HEK293 (cell line): ENCODE results near the gene TSPYL2.

Experiments used
- CTCF ChIA-PET: fragments of 350-600 bp; formaldehyde crosslinking; extraction: SDS; loops from one replicate; lab custom pipeline; 2021; ENCODE audit warnings: antibody characterized with exemption; lab: Yijun Ruan, JAX
- POLR2A ChIA-PET: fragments of 300-600 bp; formaldehyde crosslinking; extraction: SDS; loops from one replicate; lab custom pipeline; 2020; ENCODE audit warnings: antibody characterized with exemption, inconsistent platforms; lab: Yijun Ruan, JAX
- H3K27ac ChIP-seq: fragments of 200-500 bp; sonication (Bioruptor generic); 2 replicates; pipeline ENCODE4 v1.5.1; 2014; ENCODE audit warnings: low read depth, low read length, control low read depth, inconsistent platforms; ENCODE audit errors: extremely low read depth
- H3K36me3 ChIP-seq, 2 experiments: fragments of 200-500 bp in 1 of 2; sonication (Bioruptor generic) in 1 of 2; 1 replicate in 1 of 2; 2 replicates in 1 of 2; pipeline ENCODE4 v1.5.1; 2014 to 2017; ENCODE audit warnings: inconsistent platforms in 2 of 2, low read length in 2 of 2; ENCODE audit not compliant: control insufficient read depth in 2 of 2, insufficient read depth in 1 of 2
- H3K4me1 ChIP-seq: fragments of 200-500 bp; sonication (Bioruptor generic); 2 replicates; pipeline ENCODE4 v1.5.1; 2014; ENCODE audit warnings: mild to moderate bottlenecking, low read length, inconsistent platforms; ENCODE audit not compliant: control insufficient read depth, insufficient read depth
- H3K4me3 ChIP-seq: 2 replicates; pipeline ENCODE4 v1.5.1; 2011; ENCODE audit warnings: low read depth, mild to moderate bottlenecking, control low read depth, low read length, moderate library complexity
- H3K9me3 ChIP-seq: fragments of 200-500 bp; sonication (Bioruptor generic); 2 replicates; pipeline ENCODE4 v1.5.1; 2014; ENCODE audit warnings: low read depth, low read length, inconsistent platforms; ENCODE audit not compliant: control insufficient read depth, insufficient read depth
- GLIS2 ChIP-seq: fragments of 450-650 bp; formaldehyde crosslinking; IDR thresholded peaks from 2 replicates; pipeline ENCODE4 v1.5.1; 2016; ENCODE audit warnings: missing biosample characterization, missing genetic modification characterization
- HIC1 ChIP-seq: fragments of 450-650 bp; formaldehyde crosslinking; IDR thresholded peaks from 2 replicates; pipeline ENCODE4 v1.5.1; 2016; ENCODE audit warnings: missing biosample characterization, missing genetic modification characterization
- IKZF3 ChIP-seq: fragments of 450-650 bp; IDR thresholded peaks from 2 replicates; pipeline ENCODE4 v1.5.0; 2018; ENCODE audit warnings: missing biosample characterization, mild to moderate bottlenecking, missing genetic modification characterization, moderate library complexity
- PRDM1 ChIP-seq: fragments of 450-650 bp; formaldehyde crosslinking; IDR thresholded peaks from 2 replicates; pipeline ENCODE4; 2016; ENCODE audit warnings: missing biosample characterization, missing genetic modification characterization
- SCRT1 ChIP-seq: fragments of 450-650 bp; formaldehyde crosslinking; IDR thresholded peaks from 2 replicates; pipeline ENCODE4 v1.5.1; 2016; ENCODE audit warnings: missing biosample characterization, missing genetic modification characterization, borderline replicate concordance
- SP2 ChIP-seq: fragments of 450-650 bp; formaldehyde crosslinking; IDR thresholded peaks from 2 replicates; pipeline ENCODE4 v1.5.1; 2016; ENCODE audit warnings: missing biosample characterization, missing genetic modification characterization
- ZBTB17 ChIP-seq: fragments of 450-650 bp; formaldehyde crosslinking; IDR thresholded peaks from 2 replicates; pipeline ENCODE4 v1.5.1; 2016; ENCODE audit warnings: missing biosample characterization, missing genetic modification characterization
- ZBTB44 ChIP-seq: fragments of 450-650 bp; IDR thresholded peaks from 2 replicates; pipeline ENCODE4 v1.5.1; 2018; ENCODE audit warnings: missing biosample characterization, mild to moderate bottlenecking, missing genetic modification characterization
- ZEB2 ChIP-seq: fragments of 450-650 bp; formaldehyde crosslinking; IDR thresholded peaks from 2 replicates; pipeline ENCODE4 v1.5.1; 2016; ENCODE audit warnings: missing biosample characterization, missing genetic modification characterization
- ZNF10 ChIP-seq: fragments of 450-650 bp; formaldehyde crosslinking; IDR thresholded peaks from 2 replicates; pipeline ENCODE4 v1.5.1; 2017; ENCODE audit warnings: missing biosample characterization, missing genetic modification characterization
- ZNF23 ChIP-seq: fragments of 450-650 bp; formaldehyde crosslinking; IDR thresholded peaks from 2 replicates; pipeline ENCODE4 v1.5.1; 2016; ENCODE audit warnings: missing biosample characterization, missing genetic modification characterization, borderline replicate concordance
- ZNF266 ChIP-seq: fragments of 450-650 bp; formaldehyde crosslinking; IDR thresholded peaks from 2 replicates; pipeline ENCODE4 v1.5.1; 2016; ENCODE audit warnings: missing biosample characterization, missing genetic modification characterization, low read depth
- ZNF311 ChIP-seq: fragments of 450-650 bp; formaldehyde crosslinking; IDR thresholded peaks from 2 replicates; pipeline ENCODE4 v1.5.1; 2017; ENCODE audit warnings: missing biosample characterization, missing genetic modification characterization, borderline replicate concordance
- ZNF324 ChIP-seq: fragments of 450-650 bp; formaldehyde crosslinking; IDR thresholded peaks from 2 replicates; pipeline ENCODE4 v1.5.1; 2016; ENCODE audit warnings: missing biosample characterization, missing genetic modification characterization
- ZNF335 ChIP-seq: fragments of 450-650 bp; formaldehyde crosslinking; conservative IDR thresholded peaks from 2 replicates; pipeline ENCODE4 v1.5.1; 2016; ENCODE audit warnings: missing biosample characterization, missing genetic modification characterization
- ZNF473 ChIP-seq: fragments of 450-650 bp; formaldehyde crosslinking; IDR thresholded peaks from 2 replicates; pipeline ENCODE4 v1.5.1; 2017; ENCODE audit warnings: missing biosample characterization, missing genetic modification characterization
- ZNF600 ChIP-seq: fragments of 450-650 bp; formaldehyde crosslinking; IDR thresholded peaks from 2 replicates; pipeline ENCODE4 v1.5.1; 2016; ENCODE audit warnings: missing biosample characterization, missing genetic modification characterization
- ZNF623 ChIP-seq: fragments of 450-650 bp; formaldehyde crosslinking; IDR thresholded peaks from 2 replicates; pipeline ENCODE4 v1.5.1; 2016; ENCODE audit warnings: missing biosample characterization, missing genetic modification characterization
- ZNF626 ChIP-seq: fragments of 450-650 bp; sonication (Bioruptor Pico); formaldehyde crosslinking; IDR thresholded peaks from 2 replicates; pipeline ENCODE4 v1.5.1; 2018; ENCODE audit warnings: missing biosample characterization, missing genetic modification characterization, inconsistent platforms
- ZNF629 ChIP-seq: fragments of 450-650 bp; formaldehyde crosslinking; IDR thresholded peaks from 2 replicates; pipeline ENCODE4 v1.5.1; 2017; ENCODE audit warnings: missing biosample characterization, missing genetic modification characterization
- ZNF660 ChIP-seq: fragments of 450-650 bp; IDR thresholded peaks from 2 replicates; pipeline ENCODE4 v1.5.1; 2018; ENCODE audit warnings: missing biosample characterization, mild to moderate bottlenecking, missing genetic modification characterization
- ZNF747 ChIP-seq: fragments of 450-650 bp; formaldehyde crosslinking; IDR thresholded peaks from 2 replicates; pipeline ENCODE4 v1.5.1; 2016; ENCODE audit warnings: missing biosample characterization, missing genetic modification characterization
- TF ChIP-seq, protein P1 (sequence below): fragments of 450-650 bp; formaldehyde crosslinking; IDR thresholded peaks from 2 replicates; pipeline ENCODE4 v1.5.1; 2016; ENCODE audit warnings: missing biosample characterization, missing genetic modification characterization
- TF ChIP-seq, protein P2 (sequence below): fragments of 450-650 bp; formaldehyde crosslinking; IDR thresholded peaks from 2 replicates; pipeline ENCODE4 v1.5.1; 2017; ENCODE audit warnings: missing biosample characterization, missing genetic modification characterization
- TF ChIP-seq, protein P3 (sequence below): fragments of 450-650 bp; formaldehyde crosslinking; IDR thresholded peaks from 2 replicates; pipeline ENCODE4 v1.5.1; 2017; ENCODE audit warnings: missing biosample characterization, missing genetic modification characterization
- TF ChIP-seq, protein P4 (sequence below): fragments of 450-650 bp; formaldehyde crosslinking; IDR thresholded peaks from 2 replicates; pipeline ENCODE4 v1.5.1; 2016; ENCODE audit warnings: missing biosample characterization, missing genetic modification characterization, borderline replicate concordance

Gene TSPYL2

DNA sequence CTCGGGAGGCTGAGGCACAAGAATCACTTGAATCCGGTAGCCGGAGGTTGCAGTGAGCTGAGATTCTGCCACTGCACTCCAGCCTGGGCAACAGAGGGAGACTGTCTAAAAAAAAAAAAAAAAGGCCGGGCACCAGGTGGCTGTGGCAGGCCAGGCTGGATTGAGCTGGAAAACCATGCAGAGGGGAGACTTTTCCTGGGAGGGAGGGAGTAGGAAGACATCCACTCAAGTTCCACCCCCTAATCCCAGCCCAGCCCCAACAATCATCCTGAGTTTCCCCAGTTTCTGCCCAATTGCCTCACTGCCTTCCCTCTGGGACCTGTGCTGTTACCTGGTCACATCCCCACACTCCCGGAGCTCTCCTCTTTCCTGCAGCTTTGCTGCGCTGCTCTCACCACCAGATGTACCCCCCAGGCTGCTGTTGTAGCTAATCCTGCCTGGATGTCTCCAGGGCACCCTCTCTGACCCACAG lies 9.0 kb upstream of the TSPYL2 start (continued):
- TF ChIP-seq SP2 (peak; percentile 74), ZNF660 (tag by site-specific recombination) (no peak), IKZF3 (tag by site-specific recombination) (peak; percentile 50; the same call in 1 of the 2 replicates), ZNF335 (peak; percentile 68), ZNF266 (tag by site-specific recombination) (no peak), ZNF23 (no peak), ZNF311 (tag by site-specific recombination) (no peak), ZNF626 (tag by site-specific recombination) (no peak)
- TF ChIP-seq, protein P1, sequence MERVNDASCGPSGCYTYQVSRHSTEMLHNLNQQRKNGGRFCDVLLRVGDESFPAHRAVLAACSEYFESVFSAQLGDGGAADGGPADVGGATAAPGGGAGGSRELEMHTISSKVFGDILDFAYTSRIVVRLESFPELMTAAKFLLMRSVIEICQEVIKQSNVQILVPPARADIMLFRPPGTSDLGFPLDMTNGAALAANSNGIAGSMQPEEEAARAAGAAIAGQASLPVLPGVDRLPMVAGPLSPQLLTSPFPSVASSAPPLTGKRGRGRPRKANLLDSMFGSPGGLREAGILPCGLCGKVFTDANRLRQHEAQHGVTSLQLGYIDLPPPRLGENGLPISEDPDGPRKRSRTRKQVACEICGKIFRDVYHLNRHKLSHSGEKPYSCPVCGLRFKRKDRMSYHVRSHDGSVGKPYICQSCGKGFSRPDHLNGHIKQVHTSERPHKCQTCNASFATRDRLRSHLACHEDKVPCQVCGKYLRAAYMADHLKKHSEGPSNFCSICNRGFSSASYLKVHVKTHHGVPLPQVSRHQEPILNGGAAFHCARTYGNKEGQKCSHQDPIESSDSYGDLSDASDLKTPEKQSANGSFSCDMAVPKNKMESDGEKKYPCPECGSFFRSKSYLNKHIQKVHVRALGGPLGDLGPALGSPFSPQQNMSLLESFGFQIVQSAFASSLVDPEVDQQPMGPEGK (tag by site-specific recombination) = peak; percentile 69
- TF ChIP-seq, protein P2, sequence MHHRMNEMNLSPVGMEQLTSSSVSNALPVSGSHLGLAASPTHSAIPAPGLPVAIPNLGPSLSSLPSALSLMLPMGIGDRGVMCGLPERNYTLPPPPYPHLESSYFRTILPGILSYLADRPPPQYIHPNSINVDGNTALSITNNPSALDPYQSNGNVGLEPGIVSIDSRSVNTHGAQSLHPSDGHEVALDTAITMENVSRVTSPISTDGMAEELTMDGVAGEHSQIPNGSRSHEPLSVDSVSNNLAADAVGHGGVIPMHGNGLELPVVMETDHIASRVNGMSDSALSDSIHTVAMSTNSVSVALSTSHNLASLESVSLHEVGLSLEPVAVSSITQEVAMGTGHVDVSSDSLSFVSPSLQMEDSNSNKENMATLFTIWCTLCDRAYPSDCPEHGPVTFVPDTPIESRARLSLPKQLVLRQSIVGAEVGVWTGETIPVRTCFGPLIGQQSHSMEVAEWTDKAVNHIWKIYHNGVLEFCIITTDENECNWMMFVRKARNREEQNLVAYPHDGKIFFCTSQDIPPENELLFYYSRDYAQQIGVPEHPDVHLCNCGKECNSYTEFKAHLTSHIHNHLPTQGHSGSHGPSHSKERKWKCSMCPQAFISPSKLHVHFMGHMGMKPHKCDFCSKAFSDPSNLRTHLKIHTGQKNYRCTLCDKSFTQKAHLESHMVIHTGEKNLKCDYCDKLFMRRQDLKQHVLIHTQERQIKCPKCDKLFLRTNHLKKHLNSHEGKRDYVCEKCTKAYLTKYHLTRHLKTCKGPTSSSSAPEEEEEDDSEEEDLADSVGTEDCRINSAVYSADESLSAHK = peak; percentile 48; the same call in 1 of the 2 replicates
- TF ChIP-seq, protein P3, sequence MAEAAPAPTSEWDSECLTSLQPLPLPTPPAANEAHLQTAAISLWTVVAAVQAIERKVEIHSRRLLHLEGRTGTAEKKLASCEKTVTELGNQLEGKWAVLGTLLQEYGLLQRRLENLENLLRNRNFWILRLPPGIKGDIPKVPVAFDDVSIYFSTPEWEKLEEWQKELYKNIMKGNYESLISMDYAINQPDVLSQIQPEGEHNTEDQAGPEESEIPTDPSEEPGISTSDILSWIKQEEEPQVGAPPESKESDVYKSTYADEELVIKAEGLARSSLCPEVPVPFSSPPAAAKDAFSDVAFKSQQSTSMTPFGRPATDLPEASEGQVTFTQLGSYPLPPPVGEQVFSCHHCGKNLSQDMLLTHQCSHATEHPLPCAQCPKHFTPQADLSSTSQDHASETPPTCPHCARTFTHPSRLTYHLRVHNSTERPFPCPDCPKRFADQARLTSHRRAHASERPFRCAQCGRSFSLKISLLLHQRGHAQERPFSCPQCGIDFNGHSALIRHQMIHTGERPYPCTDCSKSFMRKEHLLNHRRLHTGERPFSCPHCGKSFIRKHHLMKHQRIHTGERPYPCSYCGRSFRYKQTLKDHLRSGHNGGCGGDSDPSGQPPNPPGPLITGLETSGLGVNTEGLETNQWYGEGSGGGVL (tag by site-specific recombination) = peak; percentile 22; the same call in 1 of the 2 replicates

- ChIA-PET POLR2A (no interaction called here), CTCF (no interaction called here)
- no peaks in the 10 kb centered on the region for H3K9me3 ChIP-seq
- no peaks in the 10 kb centered on the region for H3K4me1 ChIP-seq
- no peaks in the 10 kb centered on the region for H3K36me3 ChIP-seq
- no peak overlapping the region for H3K4me3 ChIP-seq
- H3K27ac ChIP-seq = no peak overlapping the region
- peak; percentile 51; the same call in 1 of the 2 replicates for TF ChIP-seq ZBTB17 (tag by site-specific recombination)
- peak; percentile 61 for TF ChIP-seq ZNF600
- no peak for TF ChIP-seq ZNF747 (tag by site-specific recombination)
- TF ChIP-seq ZNF324 = 0 out of 2 replicates have a peak, but pooled peaks have one; percentile 44
- TF ChIP-seq PRDM1 (tag by site-specific recombination) = peak; percentile 39; the same call in 1 of the 2 replicates
- TF ChIP-seq, protein P4, sequence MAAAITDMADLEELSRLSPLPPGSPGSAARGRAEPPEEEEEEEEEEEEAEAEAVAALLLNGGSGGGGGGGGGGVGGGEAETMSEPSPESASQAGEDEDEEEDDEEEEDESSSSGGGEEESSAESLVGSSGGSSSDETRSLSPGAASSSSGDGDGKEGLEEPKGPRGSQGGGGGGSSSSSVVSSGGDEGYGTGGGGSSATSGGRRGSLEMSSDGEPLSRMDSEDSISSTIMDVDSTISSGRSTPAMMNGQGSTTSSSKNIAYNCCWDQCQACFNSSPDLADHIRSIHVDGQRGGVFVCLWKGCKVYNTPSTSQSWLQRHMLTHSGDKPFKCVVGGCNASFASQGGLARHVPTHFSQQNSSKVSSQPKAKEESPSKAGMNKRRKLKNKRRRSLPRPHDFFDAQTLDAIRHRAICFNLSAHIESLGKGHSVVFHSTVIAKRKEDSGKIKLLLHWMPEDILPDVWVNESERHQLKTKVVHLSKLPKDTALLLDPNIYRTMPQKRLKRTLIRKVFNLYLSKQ (tag by site-specific recombination) = no peak
- no peak for TF ChIP-seq ZNF10 (tag by site-specific recombination)
- TF ChIP-seq SCRT1 (tag by site-specific recombination) = no peak
- no peak for TF ChIP-seq ZNF473
- TF ChIP-seq ZEB2 (tag by site-specific recombination) = peak; percentile 50; the same call in 1 of the 2 replicates
- TF ChIP-seq ZNF623 = peak; percentile 95
- TF ChIP-seq ZBTB44 (tag by site-specific recombination) = no peak
- TF ChIP-seq HIC1 (tag by site-specific recombination) = 0 out of 2 replicates have a peak, but pooled peaks have one; percentile 29
- peak; percentile 28; the same call in 1 of the 2 replicates for TF ChIP-seq GLIS2 (tag by site-specific recombination)
- TF ChIP-seq ZNF629 (tag by site-specific recombination) = peak; percentile 24; the same call in 1 of the 2 replicates
Observed at GRCh38 chrX:53075011-53075410, 7.2 kb upstream of the TSPYL2 start.
